Measurements from ENCODE around the gene CASQ1. TPM values are rescaled to one million over a fixed set of nuclear protein-coding genes. Genes with fewer than 3 reads are reported as not detected.

CASQ1 gene
- total and polyA plus RNA-seq, 9 donors, result 0.06 to 0.92 (median 0.43) TPM; not detected in 3

DNA sequence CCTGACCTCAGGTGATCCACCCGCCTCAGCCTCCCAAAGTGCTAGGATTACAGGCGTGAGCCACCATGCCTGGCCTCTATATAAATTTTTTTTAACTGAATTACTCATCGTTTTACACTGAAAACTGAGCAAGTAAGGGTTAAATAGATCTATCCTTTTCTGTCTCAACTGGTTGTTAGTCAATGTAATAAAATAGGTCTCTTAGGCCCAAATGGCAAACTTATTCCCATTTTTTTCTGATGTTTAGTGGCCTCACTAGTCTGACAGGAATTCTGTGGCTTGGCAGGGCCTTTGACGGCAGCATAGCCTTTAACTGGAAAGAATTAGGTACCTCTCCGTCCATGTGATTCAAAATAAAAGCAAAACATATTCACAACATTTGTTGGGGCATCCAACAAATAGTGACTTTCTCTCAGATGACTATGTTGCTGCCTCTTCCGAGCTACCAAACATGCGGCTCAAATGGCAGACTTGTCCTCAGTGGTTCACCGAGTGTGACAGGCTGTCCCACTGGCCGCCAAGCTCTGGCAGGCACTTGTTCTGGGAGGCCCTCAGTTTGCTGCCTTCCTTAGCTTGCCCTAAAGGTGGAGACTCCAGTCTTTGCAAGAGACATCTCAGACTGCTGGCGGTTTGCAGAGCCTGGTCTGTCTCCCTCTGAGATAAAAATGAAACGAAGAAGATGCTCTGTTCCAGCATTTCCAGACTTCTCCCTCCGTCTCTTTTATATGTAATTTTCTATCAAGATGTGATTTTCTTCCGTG is 21.6 kb upstream of the CASQ1 start:
- Histone ChIP-seq H3K9me3 (no peaks in the 10 kb centered on the region), H3K27me3 (no peaks in the 10 kb centered on the region), H3K4me1 (ENCODE audit: insufficient read depth) (no peaks in the 10 kb centered on the region), H3K27ac (no peak overlapping the region), H3K4me3 (no peak overlapping the region), H3K36me3 (no peaks in the 10 kb centered on the region)
- TF ChIP-seq EP300 (IDR thresholded peaks at IDR 0.05) (no peak), POLR2A (IDR thresholded peaks at IDR 0.05) (no peak)
- TF ChIP-seq, protein P1, sequence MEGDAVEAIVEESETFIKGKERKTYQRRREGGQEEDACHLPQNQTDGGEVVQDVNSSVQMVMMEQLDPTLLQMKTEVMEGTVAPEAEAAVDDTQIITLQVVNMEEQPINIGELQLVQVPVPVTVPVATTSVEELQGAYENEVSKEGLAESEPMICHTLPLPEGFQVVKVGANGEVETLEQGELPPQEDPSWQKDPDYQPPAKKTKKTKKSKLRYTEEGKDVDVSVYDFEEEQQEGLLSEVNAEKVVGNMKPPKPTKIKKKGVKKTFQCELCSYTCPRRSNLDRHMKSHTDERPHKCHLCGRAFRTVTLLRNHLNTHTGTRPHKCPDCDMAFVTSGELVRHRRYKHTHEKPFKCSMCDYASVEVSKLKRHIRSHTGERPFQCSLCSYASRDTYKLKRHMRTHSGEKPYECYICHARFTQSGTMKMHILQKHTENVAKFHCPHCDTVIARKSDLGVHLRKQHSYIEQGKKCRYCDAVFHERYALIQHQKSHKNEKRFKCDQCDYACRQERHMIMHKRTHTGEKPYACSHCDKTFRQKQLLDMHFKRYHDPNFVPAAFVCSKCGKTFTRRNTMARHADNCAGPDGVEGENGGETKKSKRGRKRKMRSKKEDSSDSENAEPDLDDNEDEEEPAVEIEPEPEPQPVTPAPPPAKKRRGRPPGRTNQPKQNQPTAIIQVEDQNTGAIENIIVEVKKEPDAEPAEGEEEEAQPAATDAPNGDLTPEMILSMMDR (IDR thresholded peaks at IDR 0.05), result no peak
- intact Hi-C loops (cut with DNase I), result no loop called here
- no peak for DNase-seq
- WGBS, 3 donors, result 72 to 79% (median 78%) methylated on average over 13 of the region's 13 CpGs

DNA sequence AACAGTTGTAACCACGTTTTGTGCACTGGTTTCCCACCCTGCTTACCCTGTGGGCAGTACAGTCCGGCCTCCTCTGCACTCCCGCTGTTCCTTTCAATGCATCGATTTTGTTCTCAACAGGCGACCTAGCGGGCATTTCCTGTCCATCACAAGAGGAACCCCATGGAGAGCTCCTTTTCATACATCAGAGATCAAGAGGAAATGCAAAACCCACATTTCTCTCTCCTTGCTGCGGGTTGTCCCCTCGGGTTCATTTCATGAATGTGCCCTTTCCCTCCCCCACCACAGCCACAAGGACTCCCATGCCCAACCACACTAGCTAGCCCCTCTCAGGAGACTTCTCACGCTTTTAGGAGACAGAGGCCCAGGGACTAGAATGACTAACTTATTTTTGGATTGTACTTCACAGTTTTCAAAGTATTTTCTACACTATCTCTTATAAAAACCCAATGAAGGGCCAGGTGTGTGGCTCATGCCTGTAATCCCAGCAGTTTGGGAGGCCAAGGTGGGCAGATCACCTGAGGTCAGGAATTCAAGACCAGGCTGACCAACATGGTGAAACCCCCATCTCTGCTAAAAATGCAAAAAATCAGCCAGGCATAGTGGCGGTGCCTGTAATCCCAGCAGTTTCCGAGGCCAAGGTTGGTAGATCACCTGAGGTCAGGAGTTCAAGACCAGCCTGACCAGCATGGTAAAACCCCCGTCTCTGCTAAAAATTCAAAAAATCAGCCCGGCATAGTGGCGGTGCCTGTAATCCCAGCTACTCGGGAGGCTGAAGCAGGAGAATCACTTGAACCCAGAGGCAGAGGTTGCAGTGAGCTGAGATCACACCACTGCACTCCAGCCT is 20.6 kb upstream of the CASQ1 start:
- no peak for DNase-seq

DNA sequence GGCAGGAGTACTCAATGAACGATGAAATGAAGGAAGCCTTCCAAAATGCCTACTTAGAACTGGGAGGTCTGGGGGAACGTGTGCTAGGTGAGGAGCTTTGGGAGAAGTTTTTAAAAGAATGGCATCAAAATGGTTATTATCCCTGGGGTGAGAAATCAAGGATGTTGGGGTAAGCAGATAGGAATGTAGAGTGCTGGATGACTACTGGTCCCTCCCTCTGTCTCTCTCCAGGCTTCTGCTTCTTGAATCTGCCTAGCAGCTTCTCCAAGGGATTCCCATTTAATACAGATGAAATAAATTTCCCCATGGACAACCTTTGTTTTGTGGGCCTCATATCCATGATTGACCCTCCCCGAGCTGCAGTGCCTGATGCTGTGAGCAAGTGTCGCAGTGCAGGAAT is 19.0 kb upstream of the CASQ1 start:
- Histone ChIP-seq H3K27me3 (no peaks in the 10 kb centered on the region), H3K4me3 (no peak overlapping the region), H3K36me3 (no peaks in the 10 kb centered on the region), H3K4me1 (ENCODE audit: insufficient read depth) (no peaks in the 10 kb centered on the region), H3K9me3 (no peaks in the 10 kb centered on the region), H3K27ac (no peak overlapping the region)
- TF ChIP-seq, protein P1 (IDR thresholded peaks at IDR 0.05), result no peak
- TF ChIP-seq EP300 (IDR thresholded peaks at IDR 0.05), result no peak
- no peak for TF ChIP-seq POLR2A (IDR thresholded peaks at IDR 0.05)
- intact Hi-C loops (cut with DNase I), result no loop called here
- WGBS, 3 donors, result 87 to 90% (median 90%) methylated on average over 4 of the region's 4 CpGs
- no peak for DNase-seq

More for the DNA sequence above, 20.6 kb upstream of the CASQ1 start:
- Histone ChIP-seq H3K9me3 (no peaks in the 10 kb centered on the region), H3K36me3 (no peaks in the 10 kb centered on the region), H3K4me3 (no peak overlapping the region), H3K27me3 (no peaks in the 10 kb centered on the region), H3K27ac (no peak overlapping the region), H3K4me1 (ENCODE audit: insufficient read depth) (no peaks in the 10 kb centered on the region)
- intact Hi-C loops (cut with DNase I), result no loop called here
- 56 to 62% (median 61%) methylated on average over 15 of the region's 15 CpGs for WGBS, 3 donors
- TF ChIP-seq POLR2A (IDR thresholded peaks at IDR 0.05) (no peak), EP300 (IDR thresholded peaks at IDR 0.05) (no peak)
- TF ChIP-seq, protein P1 (IDR thresholded peaks at IDR 0.05), result no peak

- Histone ChIP-seq H3K27ac (no peak overlapping the region), H3K4me1 (ENCODE audit: insufficient read depth) (no peaks in the 10 kb centered on the region), H3K36me3 (no peaks in the 10 kb centered on the region), H3K9me3 (no peaks in the 10 kb centered on the region), H3K27me3 (no peaks in the 10 kb centered on the region), H3K4me3 (no peak overlapping the region)
- no peak for DNase-seq
- intact Hi-C loops (cut with DNase I), result no loop called here
- WGBS, 3 donors, result 46 to 52% (median 50%) methylated on average over 9 of the region's 9 CpGs
- no peak for TF ChIP-seq POLR2A (IDR thresholded peaks at IDR 0.05)
- TF ChIP-seq, protein P1 (IDR thresholded peaks at IDR 0.05), result no peak
- TF ChIP-seq EP300 (IDR thresholded peaks at IDR 0.05), result no peak
Measured at GRCh38 chr1:160171980-160172379, 18.4 kb upstream of the CASQ1 start.

Data from ovary (tissue), 9 donors.